GM18507 (cell line): Measurements from ENCODE around the gene FBXO2.

ENCODE experiments used
- DNase-seq: peaks from one replicate; pipeline ENCODE4 v3.0.0; 2011; ENCODE audit warnings: low read depth; ENCODE audit not compliant: insufficient read length; ENCODE audit errors: extremely low spot score
- FAIRE-seq: peaks from 2 replicates; lab custom pipeline; 2011; peaks lifted over from hg19 to GRCh38; lab: Jason Lieb, UNC

The FBXO2 gene, protein sequence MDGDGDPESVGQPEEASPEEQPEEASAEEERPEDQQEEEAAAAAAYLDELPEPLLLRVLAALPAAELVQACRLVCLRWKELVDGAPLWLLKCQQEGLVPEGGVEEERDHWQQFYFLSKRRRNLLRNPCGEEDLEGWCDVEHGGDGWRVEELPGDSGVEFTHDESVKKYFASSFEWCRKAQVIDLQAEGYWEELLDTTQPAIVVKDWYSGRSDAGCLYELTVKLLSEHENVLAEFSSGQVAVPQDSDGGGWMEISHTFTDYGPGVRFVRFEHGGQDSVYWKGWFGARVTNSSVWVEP

DNA sequence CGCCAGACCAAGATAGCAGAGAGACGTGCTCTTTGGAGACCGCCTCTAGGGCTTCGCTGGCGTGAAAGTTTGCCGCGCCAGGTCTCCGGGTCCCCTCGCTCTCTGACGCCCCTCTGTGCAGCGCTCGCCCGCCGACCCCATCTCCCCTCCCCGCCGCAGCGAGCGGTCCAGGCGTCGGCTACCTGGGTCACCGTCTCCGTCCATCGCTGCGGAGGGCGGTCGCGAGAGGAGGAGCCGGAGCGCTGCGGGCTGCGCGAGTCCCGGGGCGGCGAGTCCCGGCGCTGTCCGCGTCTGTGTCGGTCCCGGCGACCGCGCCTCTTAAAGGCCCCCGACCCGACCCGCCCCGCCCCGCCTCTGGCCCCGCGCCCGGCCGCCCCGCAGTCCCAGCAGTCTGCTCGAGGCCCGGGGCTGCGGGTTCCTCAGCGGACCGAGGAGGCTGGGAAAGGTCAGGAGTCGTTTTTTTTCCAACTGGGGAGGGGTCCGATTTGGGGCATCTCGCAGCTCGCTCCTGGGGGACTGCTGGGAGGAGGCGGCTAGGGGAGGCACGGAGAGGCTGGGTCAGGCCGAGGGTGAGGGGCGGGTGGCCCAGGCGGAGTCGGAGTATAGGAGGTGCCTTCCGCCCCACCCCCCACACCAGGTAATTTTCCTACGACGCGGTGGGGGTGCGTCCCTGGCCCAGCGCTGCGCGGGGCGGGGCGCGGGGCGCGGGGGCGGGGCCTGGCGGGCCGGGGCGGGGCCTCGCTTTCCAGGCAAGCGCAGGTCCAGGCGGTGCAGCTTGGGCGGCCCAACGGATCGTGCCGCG, at the start of gene FBXO2, which contains the start of gene FBXO44:
TSS of gene FBXO2 (minus strand) at position 293 of the 802 bp plus-strand sequence. CDS start at position 204, 89 bp downstream.
TSS of gene FBXO44 (plus strand) at position 741 of the 802 bp plus-strand sequence. CDS start 959 bp downstream, outside the sequence.
- FAIRE-seq (no peak), DNase-seq (peak; percentile 48)

DNA sequence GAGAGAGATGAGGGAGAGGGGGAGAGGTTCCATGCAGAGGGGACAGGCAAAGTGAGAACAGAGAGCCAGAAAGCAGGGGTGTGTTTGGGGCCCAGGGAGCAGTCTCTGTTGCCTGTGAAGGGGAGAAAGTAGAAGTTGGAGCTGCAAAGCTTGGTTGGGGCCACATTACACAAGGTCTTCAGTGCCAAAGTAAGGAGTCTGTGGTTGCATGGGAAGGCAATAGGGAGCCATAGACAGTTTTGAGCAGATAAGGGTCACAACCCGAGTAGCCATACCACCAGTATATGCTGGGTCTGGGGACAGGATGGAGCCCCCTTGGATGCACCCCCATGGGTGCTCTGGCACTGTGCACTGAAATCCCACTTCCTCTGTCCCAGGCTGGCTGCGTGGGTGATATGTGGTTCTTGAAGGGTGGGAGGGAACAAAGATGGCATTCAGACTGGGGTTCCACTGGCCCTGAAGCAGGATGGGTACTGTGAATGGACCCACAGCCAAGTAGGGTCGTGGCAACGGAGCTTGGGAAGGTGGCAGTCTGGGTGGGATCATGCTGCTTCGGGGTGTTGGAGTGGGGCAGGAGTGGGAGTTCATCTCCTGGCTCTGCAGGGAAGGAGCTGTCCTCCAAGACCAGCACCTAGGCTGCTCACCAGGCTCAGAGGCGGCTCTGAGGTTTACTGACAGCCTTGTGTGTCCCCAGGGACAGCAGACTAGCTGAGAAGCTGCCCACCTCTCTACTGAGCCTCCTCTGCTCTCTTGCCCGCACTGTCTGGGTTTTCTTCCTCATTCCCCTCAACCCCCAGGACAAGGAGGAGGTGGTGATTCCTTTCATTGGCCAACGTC, 49.3 kb upstream of the FBXO2 start:
- DNase-seq (no peak), FAIRE-seq (no peak)

DNA sequence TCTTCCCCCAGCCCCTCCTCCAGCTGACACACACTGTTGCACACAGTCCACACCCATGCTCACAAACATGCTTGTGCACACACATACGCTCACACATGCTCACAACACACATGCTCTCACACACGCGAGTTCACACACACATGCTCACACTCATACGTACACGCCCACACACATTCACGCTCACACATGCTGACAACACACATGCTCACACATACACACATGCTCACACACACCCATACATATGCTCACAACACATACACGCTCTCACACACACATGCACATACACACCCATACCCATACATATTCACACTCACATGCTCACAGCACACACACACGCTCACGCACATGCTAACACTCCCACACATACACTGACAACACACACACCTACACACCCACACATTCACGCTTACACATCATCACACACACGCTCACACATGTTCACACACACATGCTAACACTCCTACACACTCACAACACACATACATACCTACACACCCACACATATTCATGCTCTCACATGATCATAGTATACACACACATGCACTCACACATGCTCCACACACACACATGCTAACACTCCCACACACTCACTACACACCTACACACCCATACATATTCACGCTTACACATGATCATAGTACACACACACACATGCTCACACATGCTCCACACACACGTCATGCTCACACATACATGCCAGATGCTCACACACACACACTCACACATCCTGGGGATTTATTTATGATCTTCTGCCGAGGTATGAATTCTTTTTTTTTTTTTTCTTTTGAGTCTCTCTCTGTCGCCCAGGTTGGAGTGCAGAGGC, 48.0 kb upstream of the FBXO2 start:
- FAIRE-seq (no peak), DNase-seq (no peak)

DNA sequence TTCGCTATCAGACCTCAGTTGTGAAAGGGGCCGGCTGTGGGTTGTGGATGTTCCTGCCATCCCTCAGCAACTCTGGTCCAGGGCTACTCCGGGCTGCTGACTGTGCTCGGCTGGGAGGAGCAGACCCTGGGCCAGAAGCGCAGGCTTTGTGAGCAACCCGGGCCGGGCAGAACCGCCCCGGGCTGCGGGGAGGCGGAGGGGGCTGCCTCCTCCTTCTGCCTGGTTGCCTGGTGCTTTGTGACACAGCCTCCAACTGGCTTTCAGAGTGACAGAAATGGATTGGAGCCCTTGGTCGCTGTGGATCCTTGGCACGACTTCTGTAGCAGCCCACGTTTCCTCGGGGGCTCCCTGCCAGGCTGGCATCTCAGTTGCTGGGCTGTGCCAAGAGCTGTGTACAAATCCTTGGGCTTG, 47.3 kb upstream of the FBXO2 start:
- no peak for DNase-seq
- FAIRE-seq = no peak

DNA sequence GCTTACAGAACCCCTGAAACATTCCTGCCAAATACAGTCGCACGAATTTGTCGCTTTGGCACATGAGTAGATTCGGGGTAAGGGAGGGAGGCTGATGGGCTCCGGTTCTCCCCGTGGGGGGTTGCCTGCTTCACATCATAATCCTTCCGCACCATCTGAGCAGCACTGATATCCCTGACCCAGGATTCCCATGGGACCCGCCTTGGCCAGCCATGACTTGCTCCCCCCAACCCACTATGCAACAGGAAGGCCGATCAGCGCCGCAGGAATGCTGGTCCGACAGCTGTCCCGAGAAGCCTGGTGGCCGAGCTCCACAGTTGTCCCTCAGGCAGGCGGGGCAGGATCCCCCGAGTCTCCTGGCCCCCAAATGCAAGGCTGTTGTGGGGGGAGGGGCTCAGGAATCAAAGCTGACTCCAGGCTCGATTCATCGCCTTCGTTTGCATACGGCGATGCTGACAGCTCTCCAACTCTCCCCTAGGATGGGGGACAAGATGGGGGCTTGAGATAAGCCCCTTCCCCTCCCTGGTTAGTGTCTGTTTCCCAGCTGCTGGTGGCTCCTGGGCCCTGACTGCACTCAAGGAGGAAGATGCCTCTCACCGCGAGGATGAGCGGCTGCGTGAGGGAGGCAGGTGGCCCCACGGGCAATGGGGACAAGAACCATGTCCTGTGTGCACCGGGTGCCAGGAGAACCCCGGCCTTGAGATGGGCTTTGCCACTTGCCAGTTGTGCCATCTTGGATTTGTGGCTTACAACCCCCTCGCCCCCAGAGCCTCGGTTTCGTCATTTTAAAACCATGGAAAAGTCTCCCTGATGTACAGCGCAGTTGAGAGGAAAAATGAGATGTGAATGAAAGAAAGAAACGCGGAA, 46.6 kb upstream of the FBXO2 start:
- FAIRE-seq (no peak), DNase-seq (no peak)

DNA sequence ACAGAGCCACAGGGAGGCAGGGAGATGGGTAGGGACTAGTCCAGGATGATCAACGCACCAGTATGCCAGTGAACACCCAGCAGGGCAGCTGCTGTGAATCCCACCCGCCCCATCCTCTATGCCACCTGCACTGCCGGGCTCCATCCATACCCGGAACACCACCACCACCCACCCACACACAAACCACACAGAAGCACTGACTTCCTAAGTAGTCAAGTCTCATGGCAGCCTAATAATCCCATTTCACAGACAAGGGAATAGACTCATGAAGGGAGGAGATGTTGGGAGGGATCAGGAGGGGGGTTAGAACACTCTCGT, 43.6 kb upstream of the FBXO2 start:
- FAIRE-seq = no peak

DNA sequence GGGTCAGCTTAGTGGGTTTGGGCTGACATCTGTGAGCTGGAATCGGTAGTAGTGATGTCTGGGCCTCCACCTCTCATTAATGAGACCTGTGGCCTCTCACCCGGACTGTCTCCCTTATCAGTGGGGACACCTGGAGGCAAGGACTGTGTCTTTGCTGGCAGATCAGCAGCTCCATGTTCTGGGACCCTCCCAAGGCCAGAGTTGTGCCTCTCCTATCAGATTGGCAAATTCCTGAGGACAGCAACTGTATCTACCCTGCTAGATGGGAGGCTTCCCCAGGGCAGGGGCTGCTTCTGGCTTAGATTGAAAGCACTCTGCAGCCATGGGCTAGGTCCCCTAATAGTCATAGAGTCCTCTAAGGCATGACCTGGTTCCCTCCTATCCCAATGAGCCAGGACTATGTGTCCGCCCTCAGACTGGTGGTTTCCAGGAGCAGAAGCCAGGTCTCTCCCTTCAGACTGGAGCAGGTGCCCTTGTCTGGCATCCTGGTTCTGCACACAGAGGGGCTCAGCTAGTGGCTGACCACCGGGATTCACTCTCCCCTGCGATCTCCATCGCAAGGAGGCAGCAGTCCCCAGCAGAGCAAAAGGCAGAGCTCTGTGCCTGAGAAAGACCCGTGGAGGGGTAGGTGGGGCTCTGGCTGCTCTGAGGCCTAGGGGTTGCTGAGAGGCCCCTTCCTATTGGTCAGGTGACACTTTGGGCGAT, 43.1 kb upstream of the FBXO2 start:
- DNase-seq (no peak), FAIRE-seq (no peak)

More for the DNA sequence above, 43.6 kb upstream of the FBXO2 start:
- no peak for DNase-seq

DNA sequence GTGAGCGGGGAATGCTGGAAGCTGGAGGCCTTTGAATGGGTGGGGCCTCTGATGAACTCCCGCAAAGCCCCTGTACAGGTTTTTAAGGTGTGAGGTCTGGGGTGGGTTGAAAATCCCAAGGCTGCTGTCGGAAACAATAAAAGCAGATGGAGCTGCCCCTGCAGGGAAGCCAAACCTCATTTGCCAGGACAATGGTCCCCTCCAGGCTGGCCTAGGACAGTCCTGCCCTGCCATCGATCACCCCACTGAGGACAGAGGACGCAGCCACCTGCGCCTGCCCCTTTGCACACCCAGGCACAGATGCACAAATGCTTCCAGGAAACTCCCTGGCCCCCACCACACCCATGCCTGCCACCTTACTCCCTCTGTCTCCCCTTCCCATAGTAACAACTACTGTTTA, 41.6 kb upstream of the FBXO2 start:
- FAIRE-seq (no peak), DNase-seq (no peak)

DNA sequence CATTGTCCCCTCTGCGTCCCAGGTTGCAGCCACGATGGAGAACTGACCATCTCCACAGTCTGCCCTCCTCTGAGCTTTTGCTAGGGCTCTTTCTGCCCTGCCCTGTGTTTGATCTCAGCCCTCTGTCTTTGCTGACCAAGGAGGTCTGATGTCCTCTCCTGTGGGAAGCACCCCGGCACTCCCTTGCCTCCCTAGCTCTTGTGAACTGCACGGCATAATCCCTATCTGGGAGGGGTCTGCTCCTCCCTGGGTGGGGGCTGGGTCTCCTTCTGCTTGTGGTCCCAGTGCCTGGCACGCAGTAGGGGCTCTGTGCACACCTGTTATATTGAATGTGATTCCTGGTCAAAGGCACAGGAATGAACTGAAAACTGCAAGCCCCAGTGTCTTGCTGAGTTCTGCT, 39.7 kb upstream of the FBXO2 start:
- DNase-seq (no peak), FAIRE-seq (no peak)

DNA sequence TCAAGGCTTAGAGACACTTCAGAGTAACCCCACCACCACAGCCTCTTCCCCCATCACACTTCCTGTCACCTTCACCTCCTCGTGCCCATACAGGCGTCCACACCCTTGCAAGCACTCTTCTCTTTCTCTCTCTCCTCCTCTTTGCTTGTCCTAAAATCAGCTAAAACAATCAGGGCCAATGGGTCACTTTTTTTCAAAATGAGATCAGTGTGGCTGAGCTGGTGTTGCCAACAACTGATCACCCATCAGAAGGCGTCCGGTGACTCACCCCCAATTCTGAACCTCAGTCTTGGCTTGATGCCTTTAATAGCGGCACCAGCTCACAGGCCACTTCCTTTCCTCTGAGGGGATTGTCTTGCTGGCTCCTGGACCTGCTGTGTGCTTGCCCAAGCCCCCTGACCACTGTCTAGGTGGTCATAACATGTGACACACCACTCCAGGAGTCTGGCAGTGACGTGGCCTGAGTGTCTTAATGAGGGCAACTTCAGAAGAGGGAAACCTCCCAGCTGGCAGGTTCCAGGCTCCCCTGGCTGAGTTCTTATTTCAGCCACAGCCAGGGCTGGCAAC, 38.9 kb upstream of the FBXO2 start:
- no peak for FAIRE-seq

DNA sequence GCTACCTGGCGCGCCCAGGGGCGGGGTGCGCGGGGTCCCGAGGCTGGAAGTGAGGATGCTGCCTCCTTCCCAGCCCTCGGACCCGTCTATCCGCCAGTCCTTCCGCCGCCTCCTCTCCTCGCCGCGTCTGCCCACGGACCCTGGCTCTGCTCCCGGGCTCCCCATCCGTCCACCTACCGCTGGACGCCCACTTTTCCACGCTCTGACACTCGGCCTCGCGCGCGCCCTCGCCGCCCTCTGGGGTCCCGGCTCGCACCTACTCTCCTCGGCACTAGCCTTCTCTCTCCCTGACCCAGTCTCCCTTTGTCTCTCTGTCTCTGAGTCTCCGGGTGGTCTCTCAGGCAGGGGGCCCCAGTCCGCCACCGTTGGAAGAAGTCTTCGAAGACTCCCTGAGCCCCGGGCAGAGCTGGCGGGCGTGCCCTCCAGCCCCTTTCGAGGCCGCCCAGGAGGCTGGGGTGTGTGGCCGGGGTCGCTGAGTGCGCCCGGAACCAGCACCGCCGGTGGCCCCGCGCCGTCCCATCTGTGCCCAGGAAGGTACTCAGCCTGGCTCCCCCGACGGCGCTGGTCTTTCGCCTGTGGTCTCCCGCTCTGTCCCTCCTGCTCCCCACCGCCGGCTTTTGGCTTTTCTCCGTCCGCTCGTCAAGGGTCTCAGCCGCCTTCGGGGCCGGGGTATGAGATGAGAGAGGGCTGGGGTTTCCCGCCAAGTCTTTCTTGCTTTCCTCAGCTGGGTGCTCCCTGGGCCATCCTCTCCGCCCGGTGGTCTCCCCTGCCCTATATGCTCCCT, 37.9 kb upstream of the FBXO2 start:
- FAIRE-seq (no peak), DNase-seq (no peak)

More for the DNA sequence above, 38.9 kb upstream of the FBXO2 start:
- no peak for DNase-seq

DNA sequence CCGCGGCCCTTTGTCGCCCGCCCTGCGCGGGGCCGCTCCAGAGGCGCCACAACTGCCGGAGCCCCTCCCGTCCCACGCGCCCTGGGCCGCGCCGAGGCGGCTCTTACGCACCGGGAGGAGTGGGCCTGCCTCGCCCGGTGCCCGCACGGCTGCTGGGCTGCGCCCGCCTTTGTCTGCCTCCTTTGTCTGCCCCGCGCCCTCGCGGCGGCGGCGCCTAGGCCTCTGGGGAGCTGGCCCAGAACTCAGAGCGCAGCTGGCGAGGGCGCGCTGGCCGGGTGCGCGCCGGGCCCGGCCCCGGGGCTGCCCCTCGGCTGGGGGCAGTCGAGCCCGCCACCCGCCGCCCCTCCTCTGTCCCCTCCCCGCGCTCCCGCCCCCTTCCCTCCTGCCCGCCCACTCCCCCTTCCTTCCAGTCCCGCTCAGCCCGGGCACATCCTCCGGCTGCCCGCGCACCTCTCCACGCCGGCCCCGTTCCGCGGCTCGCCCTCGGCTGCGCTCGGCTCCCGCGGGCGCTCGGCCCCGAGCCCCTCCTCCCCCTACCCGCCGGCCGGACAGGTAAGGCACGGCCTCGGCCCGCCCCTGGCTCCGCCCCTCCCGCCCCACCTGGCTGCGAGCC, 37.2 kb upstream of the FBXO2 start, which contains the start of gene DRAXIN:
TSS of gene DRAXIN (plus strand) at position 409 of the 613 bp plus-strand sequence. CDS start 14,549 bp downstream, outside the sequence.
- DNase-seq (no peak), FAIRE-seq (no peak)

DNA sequence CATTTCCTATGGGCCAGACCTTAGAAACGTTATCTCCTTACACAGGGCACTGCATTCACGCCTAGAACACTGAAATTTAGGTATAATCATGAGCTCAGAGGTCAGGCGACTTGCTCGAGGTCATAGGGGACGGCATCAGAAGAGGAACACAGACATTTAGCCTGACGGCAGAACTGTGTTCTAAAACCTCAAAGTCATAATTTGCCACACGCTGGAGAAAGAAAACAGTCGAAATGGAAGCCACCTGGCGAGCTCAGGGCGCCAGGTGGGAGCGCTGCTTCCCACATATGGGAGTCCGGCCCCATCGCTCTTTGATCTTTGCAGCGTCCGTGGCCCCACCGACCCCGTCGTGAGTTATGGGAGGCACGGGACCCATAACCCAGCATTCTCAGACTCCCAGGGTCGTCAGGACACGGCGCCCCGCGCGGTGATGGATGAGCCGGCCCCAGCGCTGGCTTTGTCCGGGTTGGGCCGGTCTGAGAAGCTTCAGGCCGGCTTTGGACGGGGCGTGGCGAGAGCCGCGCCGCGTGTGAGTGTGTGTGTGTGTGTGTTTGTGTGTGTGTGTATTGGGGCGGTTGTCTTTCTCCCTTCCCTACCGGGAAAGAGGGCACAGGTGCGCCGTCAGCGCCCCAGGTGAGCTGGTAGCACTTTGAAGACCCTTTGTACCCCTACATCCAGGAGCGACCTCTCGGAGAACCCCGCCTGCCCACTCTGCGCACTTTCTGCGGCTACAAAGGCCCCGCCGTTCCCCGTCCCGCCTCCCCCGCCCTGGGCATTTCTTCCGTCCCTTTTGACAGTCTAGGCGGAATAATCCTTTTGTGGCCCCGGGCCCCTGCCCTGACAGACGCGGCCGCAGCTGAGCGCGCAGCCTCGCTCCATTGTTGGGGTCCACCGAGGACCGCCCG, 36.4 kb upstream of the FBXO2 start:
- no peak for FAIRE-seq

DNA sequence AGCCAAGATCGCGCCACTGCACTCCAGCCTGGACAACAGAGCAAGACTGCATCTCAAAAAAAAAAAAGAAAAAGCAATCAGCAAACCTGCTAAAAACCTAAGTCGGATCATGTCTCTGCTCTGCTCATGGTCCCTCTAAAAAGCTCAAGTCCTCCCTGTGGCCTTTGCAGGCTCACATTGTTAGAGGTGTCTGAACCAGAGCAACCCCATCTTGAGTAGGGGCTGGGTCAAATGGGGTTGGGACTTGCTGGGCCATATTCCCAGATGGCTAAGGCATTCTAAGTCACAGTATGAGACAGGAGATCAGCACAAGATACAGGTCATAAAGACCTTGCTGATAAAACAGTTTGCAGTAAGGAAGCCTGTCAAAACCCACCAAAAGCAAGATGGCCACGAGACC, 34.3 kb upstream of the FBXO2 start:
- no peak for DNase-seq
- FAIRE-seq = no peak

More for the DNA sequence above, 36.4 kb upstream of the FBXO2 start:
- DNase-seq = no peak

DNA sequence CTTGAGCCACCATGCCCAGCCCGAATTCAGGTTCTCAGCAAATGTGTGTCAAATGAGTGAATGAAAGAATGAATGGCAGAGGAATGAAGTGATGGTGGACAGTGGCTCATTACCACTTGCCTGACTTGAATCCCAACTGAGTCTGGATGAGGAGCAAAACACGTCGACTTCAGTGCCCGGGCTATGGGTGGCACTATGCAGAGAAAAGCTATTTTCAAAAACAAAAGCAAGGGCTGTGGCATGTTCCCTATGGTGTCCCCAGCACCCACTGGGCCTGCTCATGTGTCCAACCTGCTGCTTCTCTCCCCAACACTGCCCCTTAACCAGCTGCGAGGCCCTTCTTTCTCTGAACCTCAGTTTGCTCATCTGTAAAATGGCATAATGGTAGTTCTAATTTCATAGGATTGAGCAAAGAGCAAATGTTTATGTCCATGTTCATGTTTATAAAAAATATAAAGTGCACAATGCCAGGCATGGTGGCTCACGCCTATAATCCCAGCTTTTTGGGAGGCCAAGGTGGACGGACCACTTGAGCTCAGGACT, 31.1 kb upstream of the FBXO2 start:
- DNase-seq (no peak), FAIRE-seq (no peak)
